Keratinocyte (primary cell): Measurements from ENCODE around the gene EFR3B.

Experiments
- EZH2 ChIP-seq: IDR thresholded peaks from one replicate; pipeline ENCODE4 v1.6.1; 2012; ENCODE audit warnings: inconsistent platforms, mild to moderate bottlenecking, low read length, moderate library complexity
- TF ChIP-seq, protein P1 (sequence below), 3 experiments: IDR thresholded peaks in 1 of 3; conservative IDR thresholded peaks in 1 of 3; optimal IDR thresholded peaks in 1 of 3; 2 replicates in 2 of 3; 3 replicates in 1 of 3; pipeline versions ENCODE3 to v1.5.1; 2011; ENCODE audit warnings: low read length in 3 of 3, mild to moderate bottlenecking in 3 of 3, moderate library complexity in 2 of 3, control low read depth in 1 of 3, inconsistent platforms in 1 of 3; ENCODE audit not compliant: insufficient read depth in 2 of 3; ENCODE audit errors: extremely low read depth in 1 of 3

DNA sequence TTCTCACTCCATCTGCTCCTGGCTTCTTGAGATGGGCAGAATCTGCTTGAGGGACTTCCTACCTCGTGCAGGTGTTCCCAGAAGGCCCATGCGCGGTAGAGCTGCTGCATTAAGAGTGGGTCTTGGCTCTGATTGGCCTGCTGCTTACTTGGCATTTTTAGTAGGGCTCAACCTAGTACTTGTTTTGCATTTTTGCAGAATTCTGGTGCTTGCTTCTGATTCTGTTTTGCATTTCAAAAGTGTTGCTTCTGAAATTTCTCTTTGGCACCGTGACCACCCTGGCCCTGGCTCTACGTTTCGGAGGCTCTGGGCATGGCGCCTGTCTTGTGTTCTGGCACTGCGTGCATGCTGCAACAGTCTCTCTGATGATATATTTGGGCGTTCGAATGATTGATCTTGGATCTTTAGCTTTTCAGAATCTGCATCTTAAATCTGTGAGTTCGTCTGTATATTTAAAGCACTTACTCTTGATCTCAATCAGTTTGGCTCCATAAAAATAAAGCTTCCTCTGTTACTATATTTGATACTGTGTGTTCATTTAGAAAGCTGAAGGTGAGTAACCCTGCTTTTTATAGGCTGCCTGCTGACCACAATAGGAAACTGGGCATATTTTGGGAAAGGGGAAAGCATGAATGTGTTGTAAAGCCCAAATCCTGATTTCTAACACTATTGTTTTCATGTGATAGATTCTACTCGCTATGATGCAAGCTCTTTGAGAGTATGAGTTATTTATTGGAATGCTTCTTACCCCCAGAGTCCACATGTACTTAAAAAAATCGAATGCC is 22.2 kb downstream of the EFR3B start:
- no peak for TF ChIP-seq EZH2
- TF ChIP-seq, protein P1, sequence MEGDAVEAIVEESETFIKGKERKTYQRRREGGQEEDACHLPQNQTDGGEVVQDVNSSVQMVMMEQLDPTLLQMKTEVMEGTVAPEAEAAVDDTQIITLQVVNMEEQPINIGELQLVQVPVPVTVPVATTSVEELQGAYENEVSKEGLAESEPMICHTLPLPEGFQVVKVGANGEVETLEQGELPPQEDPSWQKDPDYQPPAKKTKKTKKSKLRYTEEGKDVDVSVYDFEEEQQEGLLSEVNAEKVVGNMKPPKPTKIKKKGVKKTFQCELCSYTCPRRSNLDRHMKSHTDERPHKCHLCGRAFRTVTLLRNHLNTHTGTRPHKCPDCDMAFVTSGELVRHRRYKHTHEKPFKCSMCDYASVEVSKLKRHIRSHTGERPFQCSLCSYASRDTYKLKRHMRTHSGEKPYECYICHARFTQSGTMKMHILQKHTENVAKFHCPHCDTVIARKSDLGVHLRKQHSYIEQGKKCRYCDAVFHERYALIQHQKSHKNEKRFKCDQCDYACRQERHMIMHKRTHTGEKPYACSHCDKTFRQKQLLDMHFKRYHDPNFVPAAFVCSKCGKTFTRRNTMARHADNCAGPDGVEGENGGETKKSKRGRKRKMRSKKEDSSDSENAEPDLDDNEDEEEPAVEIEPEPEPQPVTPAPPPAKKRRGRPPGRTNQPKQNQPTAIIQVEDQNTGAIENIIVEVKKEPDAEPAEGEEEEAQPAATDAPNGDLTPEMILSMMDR (optimal IDR thresholded peaks at IDR 0.05 in 1 of 3, IDR thresholded peaks at IDR 0.05 in 1 of 3, conservative IDR thresholded peaks at IDR 0.05 in 1 of 3; ENCODE audit: extremely low read depth in 1 of 3, insufficient read depth in 2 of 3, low read length in 3 of 3), result no peak
